IMR-90 (cell line): Measurements from ENCODE around the gene CECR2. TPM values are rescaled to one million over a fixed set of nuclear protein-coding genes. Genes with fewer than 3 reads are reported as not detected.

Experiments used
- ATAC-seq: fragments of 200-7000 bp; cut with Tn5 transposase; 2 replicates; pipeline ENCODE4 v1.9.1; 2020; ENCODE audit warnings: low read depth, mild to moderate bottlenecking, moderate library complexity
- BruUV-seq: library from RNA; stranded (reverse); fragments of 400-500 nt; replicated peaks from 2 replicates; lab custom pipeline; 2021; lab: Mats Ljungman, UMichigan
- CTCF ChIA-PET: fragments of 300-600 bp; formaldehyde crosslinking; extraction: SDS; loops from one replicate; lab custom pipeline; 2021; ENCODE audit warnings: antibody characterized with exemption; lab: Yijun Ruan, JAX
- POLR2A ChIA-PET: fragments of 300-600 bp; sonication (Branson Sonifier 250); formaldehyde crosslinking; loops from one replicate; lab custom pipeline; 2022; ENCODE audit warnings: antibody characterized with exemption; ENCODE audit not compliant: unreplicated experiment; lab: Charles Lee
- DNase-seq: peaks from one replicate; pipeline ENCODE4 v3.0.0; 2013
- H2AFZ ChIP-seq: replicated peaks from 2 replicates; pipeline ENCODE3; 2013; ENCODE audit warnings: low read length, mild to moderate bottlenecking; ENCODE audit not compliant: poor library complexity
- H2AK5ac ChIP-seq: 2 replicates; pipeline ENCODE4 v1.6.1; 2013; ENCODE audit warnings: low read depth, low read length, inconsistent platforms
- H2AK9ac ChIP-seq: replicated peaks from 2 replicates; pipeline ENCODE3; 2013; ENCODE audit warnings: mild to moderate bottlenecking, low read depth, low read length, moderate library complexity; ENCODE audit not compliant: poor library complexity
- H2BK120ac ChIP-seq: 2 replicates; pipeline ENCODE4 v1.6.1; 2013; ENCODE audit warnings: low read depth, low read length, inconsistent platforms
- H2BK15ac ChIP-seq: 3 replicates; pipeline ENCODE4 v1.6.1; 2013; ENCODE audit warnings: low read depth, low read length, inconsistent platforms
- H2BK20ac ChIP-seq: 2 replicates; pipeline ENCODE4 v1.6.1; 2013; ENCODE audit warnings: low read depth, mild to moderate bottlenecking, inconsistent platforms, low read length, moderate library complexity
- H2BK5ac ChIP-seq: 2 replicates; pipeline ENCODE4 v1.6.1; 2013; ENCODE audit warnings: mild to moderate bottlenecking, low read depth, low read length, inconsistent platforms; ENCODE audit not compliant: poor library complexity, severe bottlenecking
- H3K14ac ChIP-seq: replicated peaks from 2 replicates; pipeline ENCODE4 v1.6.1; 2013; ENCODE audit warnings: low read depth, low read length, inconsistent platforms
- H3K18ac ChIP-seq: 2 replicates; pipeline ENCODE4 v1.6.1; 2013; ENCODE audit warnings: low read depth, low read length, control low read depth
- H3K23ac ChIP-seq: 2 replicates; pipeline ENCODE4 v1.6.1; 2013; ENCODE audit warnings: low read depth, low read length, inconsistent platforms
- H3K27ac ChIP-seq: 2 replicates; pipeline ENCODE4 v1.5.1; 2013; ENCODE audit warnings: mild to moderate bottlenecking, control low read depth, low read length; ENCODE audit not compliant: insufficient read depth
- H3K27me3 ChIP-seq: 2 replicates; pipeline ENCODE4 v1.6.1; 2013; ENCODE audit warnings: low read length; ENCODE audit not compliant: control insufficient read depth, insufficient read depth
- H3K36me3 ChIP-seq: 2 replicates; pipeline ENCODE4 v1.6.1; 2013; ENCODE audit warnings: low read length, mixed read lengths; ENCODE audit not compliant: control insufficient read depth, insufficient read depth
- H3K4ac ChIP-seq: 2 replicates; pipeline ENCODE4 v1.6.1; 2013; ENCODE audit warnings: low read depth, low read length, inconsistent platforms
- H3K4me1 ChIP-seq: 2 replicates; pipeline ENCODE4 v1.6.1; 2013; ENCODE audit warnings: low read length, mixed read lengths; ENCODE audit not compliant: control insufficient read depth, insufficient read depth
- H3K4me2 ChIP-seq: 2 replicates; pipeline ENCODE4 v1.6.1; 2013; ENCODE audit warnings: low read depth, mild to moderate bottlenecking, control low read depth, low read length, moderate library complexity
- H3K4me3 ChIP-seq: 2 replicates; pipeline ENCODE4 v1.5.1; 2013; ENCODE audit warnings: low read depth, mild to moderate bottlenecking, control low read depth, low read length, moderate library complexity; ENCODE audit not compliant: insufficient read depth
- H3K56ac ChIP-seq: 2 replicates; pipeline ENCODE4 v1.6.1; 2013; ENCODE audit warnings: low read length, inconsistent platforms; ENCODE audit not compliant: insufficient read depth; ENCODE audit errors: extremely low read depth
- H3K79me1 ChIP-seq, 2 experiments: 2 replicates each; pipeline ENCODE4 v1.6.1; 2013; ENCODE audit warnings: low read length in 2 of 2, inconsistent platforms in 1 of 2, low read depth in 1 of 2
- H3K9ac ChIP-seq: 2 replicates; pipeline ENCODE4 v1.6.1; 2013; ENCODE audit warnings: low read depth, low read length, control low read depth
- H3K9me1 ChIP-seq: 2 replicates; pipeline ENCODE4 v1.6.1; 2013; ENCODE audit warnings: low read length, inconsistent platforms; ENCODE audit not compliant: insufficient read depth
- H3K9me3 ChIP-seq: 2 replicates; pipeline ENCODE4 v1.6.1; 2013; ENCODE audit warnings: low read length; ENCODE audit not compliant: control insufficient read depth, insufficient read depth
- H4K20me1 ChIP-seq: 2 replicates; pipeline ENCODE4 v1.6.1; 2013; ENCODE audit warnings: low read length, inconsistent platforms; ENCODE audit not compliant: insufficient read depth
- H4K5ac ChIP-seq: 2 replicates; pipeline ENCODE4 v1.6.1; 2013; ENCODE audit warnings: mild to moderate bottlenecking, low read depth, low read length, control low read depth
- H4K8ac ChIP-seq, 2 experiments: 2 replicates each; pipeline ENCODE4 v1.6.1; 2013; ENCODE audit warnings: low read depth in 2 of 2, low read length in 2 of 2, control low read depth in 1 of 2, inconsistent platforms in 1 of 2
- H4K91ac ChIP-seq: 2 replicates; pipeline ENCODE4 v1.6.1; 2013; ENCODE audit warnings: low read depth, low read length, inconsistent platforms; ENCODE audit not compliant: insufficient read depth
- CEBPB ChIP-seq: IDR thresholded peaks from 2 replicates; pipeline ENCODE4 v1.6.1; 2012; ENCODE audit warnings: low read depth, low read length, improper control_type of control experiment
- CHD1 ChIP-seq: IDR thresholded peaks from 2 replicates; pipeline ENCODE4 v1.6.1; 2012; ENCODE audit warnings: low read depth, low read length, improper control_type of control experiment
- FOS ChIP-seq: fragments of 150-350 bp; IDR thresholded peaks from 2 replicates; pipeline ENCODE4 v1.6.1; 2016; ENCODE audit warnings: low read depth, low read length
- MXI1 ChIP-seq: IDR thresholded peaks from 2 replicates; pipeline ENCODE4 v1.6.1; 2012; ENCODE audit warnings: low read depth, mild to moderate bottlenecking, low read length, moderate library complexity, borderline replicate concordance
- NFE2L2 ChIP-seq: fragments of 150-350 bp; IDR thresholded peaks from 2 replicates; pipeline ENCODE4 v1.6.1; 2016; ENCODE audit warnings: low read depth, mild to moderate bottlenecking, low read length
- POLR2A ChIP-seq: IDR thresholded peaks from 2 replicates; pipeline ENCODE4 v1.6.1; 2012; ENCODE audit warnings: mild to moderate bottlenecking, low read depth, low read length
- RAD21 ChIP-seq: IDR thresholded peaks from 2 replicates; pipeline ENCODE4 v1.6.1; 2012; ENCODE audit warnings: low read length, improper control_type of control experiment
- WGBS, 2 experiments: methylation state at CpG; one replicate each; pipeline versions ENCODE4 v1.1.5 to v1.1.7; 2013; ENCODE audit warnings: missing lambda C conversion rate in 2 of 2; ENCODE audit not compliant: insufficient read length in 1 of 2; ENCODE audit errors: extremely low coverage in 2 of 2; 5-methylcytosine and 5-hydroxymethylcytosine counted together
- dilution Hi-C: fragments of 300-500 bp; cut with HindIII; formaldehyde crosslinking; loops from one replicate; pipeline ENCODE4 v1.14.3; 2018; ENCODE audit warnings: low sequenced_read_pairs; ENCODE audit not compliant: unreplicated experiment
- in situ Hi-C: fragments of 300-500 bp; cut with MboI; formaldehyde crosslinking; loops from 3 replicates; pipeline ENCODE4 v1.14.3; 2019; ENCODE audit warnings: low sequenced_read_pairs, inconsistent platforms, mixed read lengths
- intact Hi-C: fragments of 100-400 bp; cut with micrococcal nuclease; formaldehyde crosslinking; loops from 2 replicates; pipeline ENCODE4 v1.10.0; 2022
- polyA plus RNA-seq, 3 experiments: library from polyadenylated mRNA; depleted of rRNA; stranded (reverse); fragments of >200 nt; gene quantifications; 2 replicates each; pipeline ENCODE4 v1.2.3, GENCODE V29; 2012; ENCODE audit warnings: low replicate concordance in 1 of 3
- total RNA-seq: library from RNA; depleted of rRNA; stranded (reverse); fragments of >200 nt; gene quantifications from 2 replicates; pipeline ENCODE4 v1.2.3, GENCODE V29; 2012
- TF ChIP-seq, protein P1 (sequence below): fragments of 150-350 bp; IDR thresholded peaks from 2 replicates; pipeline ENCODE4 v1.6.1; 2017; ENCODE audit warnings: mild to moderate bottlenecking, antibody characterized with exemption, low read length, low read depth

CECR2 gene
- total and polyA plus RNA-seq, 2 of the 4 experiments (the other 2 are of a cell fraction) = under 0.01 TPM; not detected in 1

DNA sequence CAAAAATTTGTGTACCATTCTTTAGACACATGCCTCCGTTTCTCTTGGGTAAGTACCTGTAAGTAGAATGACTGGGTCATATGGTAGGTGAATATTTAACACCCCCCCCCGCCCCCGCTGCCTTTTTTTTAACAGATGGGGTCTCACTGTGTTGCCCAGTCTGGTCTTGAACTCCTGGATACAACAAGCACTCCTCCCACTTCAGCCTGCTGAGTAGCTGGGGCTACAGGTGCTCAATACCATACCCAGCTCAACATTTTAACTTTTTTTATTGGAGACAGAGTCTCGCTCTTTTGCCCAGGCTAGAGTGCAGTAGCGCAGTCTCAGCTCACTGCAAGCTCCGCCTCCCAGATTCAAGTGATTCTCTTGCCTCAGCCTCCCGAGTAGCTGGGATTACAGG, 32.5 kb downstream of the CECR2 start:
- Histone ChIP-seq H4K91ac (no peak overlapping the region), H3K56ac (no peak overlapping the region), H3K4me3 (no peak overlapping the region), H4K5ac (no peak overlapping the region), H3K79me1 (no peaks in the 10 kb centered on the region), H3K36me3 (no peaks in the 10 kb centered on the region), H2AK5ac (no peak overlapping the region), H3K18ac (no peak overlapping the region), H4K20me1 (no peaks in the 10 kb centered on the region), H3K4ac (no peak overlapping the region), H3K4me1 (no peaks in the 10 kb centered on the region), H3K9ac (no peak overlapping the region), H3K4me2 (no peak overlapping the region), H2AK9ac (no peak overlapping the region), H3K14ac (no peak overlapping the region), H3K27me3 (no peaks in the 10 kb centered on the region), H3K23ac (no peak overlapping the region), H2AFZ (no peak overlapping the region), H2BK15ac (no peak overlapping the region), H4K8ac (no peak overlapping the region), H3K27ac (no peak overlapping the region), H2BK20ac (no peak overlapping the region), H2BK5ac (no peak overlapping the region), H2BK120ac (no peak overlapping the region), H3K9me1 (no peaks in the 10 kb centered on the region), H3K9me3 (no peaks in the 10 kb centered on the region)
- intact Hi-C loops = no loop called here
- TF ChIP-seq CHD1 (no peak), FOS (no peak), RAD21 (no peak), MXI1 (no peak), POLR2A (no peak), CEBPB (no peak), NFE2L2 (no peak)
- TF ChIP-seq, protein P1, sequence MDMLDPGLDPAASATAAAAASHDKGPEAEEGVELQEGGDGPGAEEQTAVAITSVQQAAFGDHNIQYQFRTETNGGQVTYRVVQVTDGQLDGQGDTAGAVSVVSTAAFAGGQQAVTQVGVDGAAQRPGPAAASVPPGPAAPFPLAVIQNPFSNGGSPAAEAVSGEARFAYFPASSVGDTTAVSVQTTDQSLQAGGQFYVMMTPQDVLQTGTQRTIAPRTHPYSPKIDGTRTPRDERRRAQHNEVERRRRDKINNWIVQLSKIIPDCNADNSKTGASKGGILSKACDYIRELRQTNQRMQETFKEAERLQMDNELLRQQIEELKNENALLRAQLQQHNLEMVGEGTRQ = no peak
- in situ Hi-C loops = no loop called here
- CTCF ChIA-PET = no interaction called here
- dilution Hi-C loops = no loop called here
- no CpG with 5 or more reads among the region's 7 CpGs for WGBS, 2 experiments
- ATAC-seq (no peak), DNase-seq (no peak)
- POLR2A ChIA-PET = no interaction called here
- no TSS peak for BruUV-seq
